Body of pancreas (tissue), 4 donors: ENCODE results near the gene TTF2. TPM values are rescaled to one million over a fixed set of nuclear protein-coding genes. Genes with fewer than 3 reads are reported as not detected.

ENCODE experiments used
- ATAC-seq: fragments of 150-250 bp; one replicate; pipeline ENCODE4 v1.9.1; 2016
- DNase-seq, 4 donors: peaks; one replicate each; pipeline ENCODE4 v3.0.0-alpha.2; 2019
- H3K27ac ChIP-seq, 4 donors: fragments of 200-600 bp; sonication (generic); 1 replicate in 3 of 4; 2 replicates in 1 of 4; pipeline versions ENCODE4 v1.5.1 to v1.6.1; 2016 to 2019; ENCODE audit warnings: mild to moderate bottlenecking in 1 of 4, mixed read lengths in 1 of 4, moderate library complexity in 1 of 4
- H3K27me3 ChIP-seq, 2 donors: fragments of 200-600 bp; sonication (generic); one replicate each; pipeline ENCODE4 v1.6.0; 2016; ENCODE audit warnings: mild to moderate bottlenecking in 1 of 2
- H3K36me3 ChIP-seq, 2 donors: fragments of 200-600 bp; sonication (generic); replicated peaks in 1 of 2; 2 replicates each; pipeline ENCODE4 v1.5.1; 2016; ENCODE audit warnings: low read depth in 2 of 2; ENCODE audit not compliant: insufficient read depth in 1 of 2
- H3K4me1 ChIP-seq: fragments of 200-600 bp; sonication (generic); one replicate; pipeline ENCODE4 v1.6.0; 2016
- H3K4me3 ChIP-seq, 2 donors: fragments of 200-600 bp; sonication (generic); 1 replicate in 1 of 2; 2 replicates in 1 of 2; pipeline ENCODE4 v1.5.1; 2016 to 2019
- H3K9me3 ChIP-seq, 3 donors: fragments of 200-600 bp; sonication (generic); 1 replicate in 2 of 3; 2 replicates in 1 of 3; pipeline ENCODE4 v1.5.1; 2016
- CTCF ChIP-seq, 7 experiments: fragments of 450-650 bp in 4 of 7; fragments of 200-600 bp in 3 of 7; sonication (generic) in 3 of 7; IDR thresholded peaks; one replicate each; pipeline ENCODE4 v1.5.1; 2016 to 2019; ENCODE audit warnings: antibody characterized with exemption in 7 of 7
- POLR2A ChIP-seq, 3 donors: fragments of 450-650 bp; IDR thresholded peaks; one replicate each; pipeline ENCODE4 v1.6.1; 2016; ENCODE audit warnings: antibody characterized with exemption in 3 of 3, mild to moderate bottlenecking in 2 of 3
- WGBS, 2 donors: methylation state at CpG; one replicate each; pipeline ENCODE4 v1.1.5; 2017; 5-methylcytosine and 5-hydroxymethylcytosine counted together
- intact Hi-C: fragments of 100-400 bp; cut with DNase I; formaldehyde crosslinking; loops from one replicate; pipeline ENCODE4 v1.15.1; 2023
- total RNA-seq, 2 donors: library from RNA; depleted of rRNA; stranded (reverse); fragments of >200 nt; gene quantifications; one replicate each; pipeline ENCODE4 v1.1.0, GENCODE V29; 2016

Gene TTF2
- total RNA-seq, 2 donors from 2014 or later: 7.8 to 9.6 TPM

GRCh38 chr1:117047271-117047670, 12.9 kb upstream of the TTF2 start:
- intact Hi-C loops: loop anchor here (2.0 to 10.0 kb wide), 2 partner anchors 82 to 308 kb away; no protein-coding TSS in a partner anchor
- H3K4me3 ChIP-seq: no peak overlapping the region
- 85 to 94% methylated on average over 2 of the region's 2 CpGs for WGBS, 2 donors
- no peaks in the 10 kb centered on the region for H3K27me3 ChIP-seq
- no peak for DNase-seq
- no peak overlapping the region for H3K27ac ChIP-seq
- H3K36me3 ChIP-seq: no peaks in the 10 kb centered on the region
- no peak for ATAC-seq
- no peak for TF ChIP-seq CTCF (IDR thresholded peaks at IDR 0.05)
- TF ChIP-seq POLR2A (IDR thresholded peaks at IDR 0.05): no peak
- H3K9me3 ChIP-seq: no peaks in the 10 kb centered on the region
- H3K4me1 ChIP-seq: peaks cover 5% of the 10 kb centered on the region

- no peak for TF ChIP-seq CTCF (IDR thresholded peaks at IDR 0.05)
- no peak for TF ChIP-seq POLR2A (IDR thresholded peaks at IDR 0.05)
- H3K27ac ChIP-seq: peak overlapping the region in 1 of 4 donors; percentile 21
- peak in 1 of 4 donors; percentile 23 for DNase-seq
- intact Hi-C loops: loop anchor here (5.0 to 10.0 kb wide), 2 partner anchors 85 to 328 kb away; no protein-coding TSS in a partner anchor
- H3K27me3 ChIP-seq: no peaks in the 10 kb centered on the region
- H3K4me1 ChIP-seq: peaks cover 5% of the 10 kb centered on the region
- no peaks in the 10 kb centered on the region for H3K36me3 ChIP-seq
- no peaks in the 10 kb centered on the region for H3K9me3 ChIP-seq
- H3K4me3 ChIP-seq: no peak overlapping the region
- WGBS, 2 donors: 82 to 88% methylated on average over 5 of the region's 5 CpGs
- ATAC-seq: no peak
Measured at GRCh38 chr1:117049857-117050256, 10.3 kb upstream of the TTF2 start.

GRCh38 chr1:117051224-117052064, 8.7 kb upstream of the TTF2 start:
- H3K27ac ChIP-seq: peak overlapping the region in 2 of 4 donors; percentile 19 to 44
- H3K4me1 ChIP-seq: peaks cover 5% of the 10 kb centered on the region
- TF ChIP-seq POLR2A (IDR thresholded peaks at IDR 0.05) (no peak), CTCF (IDR thresholded peaks at IDR 0.05) (no peak)
- no peaks in the 10 kb centered on the region for H3K36me3 ChIP-seq
- 48 to 52% methylated on average over 8 of the region's 8 CpGs for WGBS, 2 donors
- no peak overlapping the region for H3K4me3 ChIP-seq
- no peaks in the 10 kb centered on the region for H3K9me3 ChIP-seq
- no peaks in the 10 kb centered on the region for H3K27me3 ChIP-seq
- intact Hi-C loops: loop anchor here (5.0 kb wide), 1 partner anchor 329 kb away; no protein-coding TSS in a partner anchor
- peak; percentile 45 for ATAC-seq
- DNase-seq: peak in 1 of 4 donors; percentile 24

GRCh38 chr1:117054068-117054467, 6.1 kb upstream of the TTF2 start:
- ATAC-seq (no peak), DNase-seq (no peak)
- Histone ChIP-seq H3K4me1 (peaks cover 7% of the 10 kb centered on the region), H3K36me3 (no peaks in the 10 kb centered on the region), H3K27ac (no peak overlapping the region), H3K9me3 (no peaks in the 10 kb centered on the region), H3K4me3 (no peak overlapping the region), H3K27me3 (no peaks in the 10 kb centered on the region)
- intact Hi-C loops: loop anchor here (5.0 kb wide), 1 partner anchor 332 kb away; no protein-coding TSS in a partner anchor
- TF ChIP-seq POLR2A (IDR thresholded peaks at IDR 0.05) (no peak), CTCF (IDR thresholded peaks at IDR 0.05) (no peak)
